Urothelium cell line (cell line): ENCODE results near the gene XKR8.
"Not testable (repeated sequence)": the region's sequence is repeated elsewhere in the genome, so short reads cannot be mapped to it uniquely, and the experiment has no call there.

Experiments used
- DNase-seq: peaks from one replicate; pipeline ENCODE4 v3.0.0; 2011; ENCODE audit warnings: low spot score, mixed read lengths
- FAIRE-seq: peaks from 2 replicates; lab custom pipeline; 2011; peaks lifted over from hg19 to GRCh38; lab: Jason Lieb, UNC

XKR8 gene

GRCh38 chr1:27980216-27980845 lies 20.6 kb downstream of the XKR8 start:
- DNase-seq (no peak), FAIRE-seq (no peak)

GRCh38 chr1:27981145-27981544 lies 21.4 kb downstream of the XKR8 start:
- FAIRE-seq (no peak), DNase-seq (no peak)

GRCh38 chr1:27990920-27991537 lies 31.3 kb downstream of the XKR8 start:
- DNase-seq (no peak), FAIRE-seq (no peak)

GRCh38 chr1:27992276-27992675 lies 32.5 kb downstream of the XKR8 start:
- DNase-seq, result no peak
- no peak for FAIRE-seq

GRCh38 chr1:27993241-27993640 lies 33.5 kb downstream of the XKR8 start:
- DNase-seq, result no peak
- no peak for FAIRE-seq

- no peak for DNase-seq
- FAIRE-seq, result no peak
Measured at GRCh38 chr1:27994060-27994459, 34.3 kb downstream of the XKR8 start.

GRCh38 chr1:27994526-27994925 lies 34.8 kb downstream of the XKR8 start:
- not testable (repeated sequence) for FAIRE-seq, DNase-seq

- DNase-seq, result no peak
- no peak for FAIRE-seq
Measured at GRCh38 chr1:27999055-27999454, 39.3 kb downstream of the XKR8 start.

GRCh38 chr1:28002600-28002999 lies 42.8 kb downstream of the XKR8 start:
- FAIRE-seq, result no peak
- DNase-seq, result no peak

GRCh38 chr1:28003117-28003516 lies 43.3 kb downstream of the XKR8 start:
- not testable (repeated sequence) for DNase-seq, FAIRE-seq

GRCh38 chr1:28010969-28011368 lies 51.2 kb downstream of the XKR8 start:
- no peak for FAIRE-seq
- no peak for DNase-seq
